Retinal pigment epithelial cell (primary cell): ENCODE results near the gene C4BPA.

Source experiments
- DNase-seq: peaks from one replicate; pipeline ENCODE4 v3.0.0-alpha.2; 2010; ENCODE audit warnings: low read depth
- H3K4me3 ChIP-seq: 2 replicates; pipeline ENCODE4 v1.5.1; 2011; ENCODE audit warnings: mild to moderate bottlenecking, low read length, control low read depth, moderate library complexity
- CTCF ChIP-seq: conservative IDR thresholded peaks from 2 replicates; pipeline ENCODE4 v1.5.1; 2011; ENCODE audit warnings: low read depth, low read length, control low read depth, inconsistent platforms

The C4BPA gene

GRCh38 chr1:207194197-207194596, 90.2 kb downstream of the C4BPA start:
- no peak for TF ChIP-seq CTCF
- no peak overlapping the region for H3K4me3 ChIP-seq
- no peak for DNase-seq
